RWPE1 (cell line): ENCODE results near the gene WDPCP.
A peak's percentile ranks its signal among the peaks of the same experiment; 100 is the strongest.

ENCODE experiments used
- CTCF ChIA-PET: fragments of 350-600 bp; sonication (Branson Sonifier 250); formaldehyde crosslinking; extraction: SDS; loops from one replicate; lab custom pipeline; 2021; lab: Yijun Ruan, JAX
- POLR2A ChIA-PET: fragments of 400-600 bp; formaldehyde crosslinking; extraction: SDS; loops from one replicate; lab custom pipeline; 2020; ENCODE audit warnings: antibody characterized with exemption; ENCODE audit not compliant: low non-redundant PET; lab: Yijun Ruan, JAX
- DNase-seq: peaks from one replicate; pipeline ENCODE4 v3.0.0; 2012; ENCODE audit warnings: low spot score
- H3K27ac ChIP-seq: fragments of 450-650 bp; 2 replicates; pipeline ENCODE4 v1.5.1; 2017
- TF ChIP-seq, protein P1 (sequence below): fragments of 450-650 bp; conservative IDR thresholded peaks from 2 replicates; pipeline ENCODE4 v1.5.1; 2017; ENCODE audit warnings: low read depth, mild to moderate bottlenecking

WDPCP gene

DNA sequence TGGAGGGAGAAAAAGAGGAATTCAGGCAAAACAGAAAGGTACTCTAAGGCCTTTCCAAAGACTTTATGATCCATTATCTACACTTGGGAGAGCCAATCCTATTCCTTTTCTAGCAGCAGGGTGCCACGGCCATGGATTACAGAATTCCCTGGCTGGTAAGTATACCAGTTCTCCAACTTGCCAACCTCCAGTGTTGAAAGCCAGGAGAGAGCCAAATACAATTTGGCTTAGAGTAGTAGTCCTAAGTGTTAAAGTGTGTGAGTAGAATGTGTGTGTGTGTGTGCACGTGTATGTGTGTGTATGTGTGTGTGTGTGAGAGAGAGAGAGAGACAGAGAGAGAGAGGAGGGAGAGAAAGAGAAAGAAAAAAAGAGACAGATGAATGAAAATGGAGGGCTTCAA is 43.3 kb downstream of the WDPCP start:
- no peak for DNase-seq
- H3K27ac ChIP-seq, result no peak overlapping the region
- POLR2A ChIA-PET, result no interaction called here
- TF ChIP-seq, protein P1, sequence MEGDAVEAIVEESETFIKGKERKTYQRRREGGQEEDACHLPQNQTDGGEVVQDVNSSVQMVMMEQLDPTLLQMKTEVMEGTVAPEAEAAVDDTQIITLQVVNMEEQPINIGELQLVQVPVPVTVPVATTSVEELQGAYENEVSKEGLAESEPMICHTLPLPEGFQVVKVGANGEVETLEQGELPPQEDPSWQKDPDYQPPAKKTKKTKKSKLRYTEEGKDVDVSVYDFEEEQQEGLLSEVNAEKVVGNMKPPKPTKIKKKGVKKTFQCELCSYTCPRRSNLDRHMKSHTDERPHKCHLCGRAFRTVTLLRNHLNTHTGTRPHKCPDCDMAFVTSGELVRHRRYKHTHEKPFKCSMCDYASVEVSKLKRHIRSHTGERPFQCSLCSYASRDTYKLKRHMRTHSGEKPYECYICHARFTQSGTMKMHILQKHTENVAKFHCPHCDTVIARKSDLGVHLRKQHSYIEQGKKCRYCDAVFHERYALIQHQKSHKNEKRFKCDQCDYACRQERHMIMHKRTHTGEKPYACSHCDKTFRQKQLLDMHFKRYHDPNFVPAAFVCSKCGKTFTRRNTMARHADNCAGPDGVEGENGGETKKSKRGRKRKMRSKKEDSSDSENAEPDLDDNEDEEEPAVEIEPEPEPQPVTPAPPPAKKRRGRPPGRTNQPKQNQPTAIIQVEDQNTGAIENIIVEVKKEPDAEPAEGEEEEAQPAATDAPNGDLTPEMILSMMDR, result no peak
- CTCF ChIA-PET, result no interaction called here

DNA sequence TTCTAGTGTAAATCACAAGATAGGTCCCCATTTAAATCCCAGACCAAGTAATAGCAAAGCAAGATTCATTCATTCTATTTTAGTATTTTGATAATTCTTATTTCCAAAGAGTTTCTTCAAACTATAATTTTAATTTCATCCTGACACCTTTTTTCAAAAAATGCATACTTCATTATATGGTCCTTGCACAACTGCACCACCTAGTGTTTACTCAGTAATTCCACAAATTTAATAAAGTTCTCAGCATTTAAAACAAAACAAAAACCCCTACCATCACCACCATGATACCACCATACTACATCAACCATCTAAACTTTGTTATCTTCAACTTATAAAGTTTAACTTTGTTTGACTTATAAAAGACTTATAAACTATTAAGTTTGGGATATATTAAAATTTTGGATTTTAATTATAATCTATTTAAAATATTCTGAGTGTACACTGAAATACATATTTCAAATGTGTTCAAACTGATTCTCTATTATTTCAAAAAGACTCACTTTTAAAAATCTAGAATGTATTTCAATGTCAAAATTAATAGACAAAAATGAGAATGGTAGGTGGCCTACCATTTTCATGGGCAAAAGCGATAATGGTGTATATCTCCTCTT is 44.2 kb downstream of the WDPCP start:
- H3K27ac ChIP-seq, result no peak overlapping the region
- TF ChIP-seq, protein P1, result peak; percentile 70
- peak; percentile 34 for DNase-seq
- ChIA-PET POLR2A (no interaction called here), CTCF (interaction anchor here (0.6 to 1.1 kb wide), 4 partner anchors 45 to 1087 kb away, joined by 3 to 9 read pairs (median 5); partner anchors contain the start of gene MDH1)

DNA sequence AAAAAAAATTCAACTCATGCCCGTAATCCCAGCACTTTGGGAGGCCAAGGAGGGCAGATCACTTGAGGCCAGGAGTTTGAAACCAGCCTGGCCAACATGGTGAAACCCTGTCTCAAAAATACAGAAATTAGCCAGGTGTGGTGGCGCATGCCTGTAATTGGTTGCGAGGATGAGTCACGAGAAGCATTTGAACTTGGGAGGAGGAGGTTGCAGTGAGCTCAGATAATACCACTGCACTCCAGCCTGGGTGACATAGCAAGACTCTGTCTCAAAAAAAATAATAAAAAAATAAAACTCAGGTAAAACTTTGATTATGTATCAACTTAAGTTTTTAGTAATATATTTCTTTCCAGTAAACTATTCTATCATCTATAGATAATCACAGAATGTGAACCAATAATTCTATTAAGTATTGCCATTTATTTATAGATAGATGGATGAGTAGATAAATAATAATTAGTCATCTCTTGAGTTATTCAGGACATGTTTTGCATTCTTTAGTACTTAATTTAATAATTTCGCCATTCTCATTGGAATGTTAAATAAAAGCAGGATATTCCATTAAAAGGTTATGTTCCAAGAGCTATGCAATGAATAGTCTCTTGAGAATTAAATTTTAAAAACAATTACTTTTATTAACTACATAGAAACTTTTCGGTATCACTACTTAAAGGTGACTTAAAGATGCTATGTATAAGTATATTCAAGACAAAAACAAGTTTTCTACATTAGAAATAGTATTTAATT is 48.7 kb downstream of the WDPCP start:
- ChIA-PET POLR2A (no interaction called here), CTCF (interaction anchor here (0.7 kb wide), 1 partner anchor 515 kb away, joined by 3 read pairs; no protein-coding TSS in a partner anchor)
- TF ChIP-seq, protein P1, result no peak
- DNase-seq, result peak; percentile 5
- H3K27ac ChIP-seq, result no peak overlapping the region

DNA sequence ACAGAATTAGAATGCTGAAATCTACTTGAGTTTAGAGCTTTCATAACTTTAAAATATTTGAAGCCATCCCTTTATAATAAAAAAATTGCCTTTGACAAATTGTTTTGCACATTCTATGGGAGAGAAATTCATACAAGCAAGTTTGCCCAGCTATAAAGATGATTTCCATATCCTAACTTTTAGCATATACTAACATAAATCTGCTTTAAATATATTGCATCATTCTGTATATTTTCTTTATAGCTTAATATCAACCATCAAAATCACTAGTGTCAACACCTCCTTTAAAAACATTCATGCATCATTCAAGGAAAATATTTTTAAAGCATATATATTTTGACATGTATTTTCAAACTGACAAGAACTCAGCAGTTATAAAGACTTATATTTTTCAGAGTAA is 49.9 kb downstream of the WDPCP start:
- ChIA-PET POLR2A (no interaction called here), CTCF (interaction anchor here (0.6 kb wide), 1 partner anchor 193 kb away, joined by 3 read pairs; no protein-coding TSS in a partner anchor)
- H3K27ac ChIP-seq, result no peak overlapping the region
- TF ChIP-seq, protein P1, result no peak
- no peak for DNase-seq

DNA sequence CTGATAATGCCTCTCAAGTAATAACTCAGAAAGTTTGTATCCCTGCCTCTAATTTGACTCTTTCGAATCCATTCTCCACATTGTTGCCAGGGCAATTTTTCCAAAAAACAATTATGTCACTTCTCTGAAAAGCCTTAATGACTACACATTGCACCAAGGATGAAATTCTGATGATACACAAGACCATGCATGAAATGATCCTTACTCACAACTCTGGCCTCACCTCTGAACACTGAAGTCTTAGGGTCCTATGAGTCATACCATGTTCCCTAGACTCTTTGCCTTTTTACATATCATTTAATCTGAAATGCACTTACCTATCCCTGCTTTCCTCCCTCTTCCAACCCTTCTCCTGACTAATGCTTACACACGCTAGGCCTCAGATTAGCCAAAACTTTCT is 51.0 kb downstream of the WDPCP start:
- no peak overlapping the region for H3K27ac ChIP-seq
- ChIA-PET CTCF (no interaction called here), POLR2A (no interaction called here)
- DNase-seq, result peak; percentile 76
- TF ChIP-seq, protein P1, result no peak

DNA sequence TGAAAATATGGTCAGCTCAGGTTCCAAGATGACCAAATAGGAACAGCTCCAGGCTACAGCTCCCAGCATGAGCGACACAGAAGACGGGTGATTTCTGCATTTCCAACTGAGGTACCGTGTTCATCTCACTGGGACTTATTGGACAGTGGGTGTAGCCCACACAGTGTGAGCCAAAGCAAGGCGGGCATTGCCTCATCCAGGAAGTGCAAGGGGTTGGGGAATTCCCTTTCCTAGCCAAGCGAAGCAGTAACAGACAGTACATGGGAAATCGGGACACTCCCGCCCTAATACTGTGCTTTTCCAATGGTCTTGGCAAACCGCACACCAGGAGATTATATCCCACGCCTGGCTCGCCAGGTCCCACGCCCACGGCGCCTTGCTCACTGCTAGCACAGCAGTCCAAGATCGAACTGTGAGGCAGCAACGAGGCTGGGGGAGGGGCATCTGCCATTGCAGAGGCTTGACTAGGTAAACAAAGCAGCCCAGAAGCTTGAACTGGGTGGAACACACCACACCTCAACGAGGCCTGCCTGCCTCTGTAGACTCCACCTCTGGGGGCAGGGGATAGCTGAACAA is 57.5 kb downstream of the WDPCP start:
- TF ChIP-seq, protein P1, result no peak
- no peak overlapping the region for H3K27ac ChIP-seq
- ChIA-PET POLR2A (no interaction called here), CTCF (interaction anchor here (0.6 kb wide), 1 partner anchor 716 kb away, joined by 3 read pairs; no protein-coding TSS in a partner anchor)
- no peak for DNase-seq
